Mononuclear cell (primary cell): ENCODE measurements around the gene KLHL21. TPM values are rescaled to one million over a fixed set of nuclear protein-coding genes. Genes with fewer than 3 reads are reported as not detected.
A peak's percentile ranks its signal among the peaks of the same experiment; 100 is the strongest.
"Not testable (repeated sequence)": the region's sequence is repeated elsewhere in the genome, so short reads cannot be mapped to it uniquely, and the experiment has no call there.

ENCODE experiments used
- H3K27me3 ChIP-seq: 2 replicates; pipeline ENCODE4 v1.6.0; 2011; ENCODE audit warnings: low read length, control low read depth; ENCODE audit not compliant: insufficient read depth
- H3K4me1 ChIP-seq: 2 replicates; pipeline ENCODE4 v1.5.1; 2011; ENCODE audit warnings: mild to moderate bottlenecking, low read length, control low read depth; ENCODE audit not compliant: insufficient read depth
- H3K4me3 ChIP-seq: 2 replicates; pipeline ENCODE4 v1.5.1; 2011; ENCODE audit warnings: mild to moderate bottlenecking, low read length, moderate library complexity
- H3K9me3 ChIP-seq: 2 replicates; pipeline ENCODE4 v1.5.1; 2011; ENCODE audit warnings: low read depth, mild to moderate bottlenecking, control low read depth, low read length
- total RNA-seq: library from RNA; depleted of rRNA; stranded (reverse); fragments of >200 nt; gene quantifications from one replicate; pipeline ENCODE4 v1.2.3, GENCODE V29; 2012

KLHL21 gene
- total RNA-seq, 1 donor, result 57.4 TPM

GRCh38 chr1:6614019-6614928, 11.6 kb upstream of the KLHL21 start:
- Histone ChIP-seq H3K9me3 (no peaks in the 10 kb centered on the region), H3K4me3 (peak overlapping the region; percentile 68), H3K27me3 (no peaks in the 10 kb centered on the region), H3K4me1 (peaks cover 15% of the 10 kb centered on the region)

GRCh38 chr1:6613361-6614018, 10.8 kb upstream of the KLHL21 start, which contains the start of gene PHF13:
Gene PHF13, plus strand, starts transcription at chr1:6613731. Its CDS starts 336 bp downstream, at chr1:6614067.
- peak within 1 kb of the TSS; percentile 68 for H3K4me3 ChIP-seq

GRCh38 chr1:6612641-6613360, 10.1 kb upstream of the KLHL21 start:
- Histone ChIP-seq H3K27me3 (no peaks in the 10 kb centered on the region), H3K4me3 (peak overlapping the region; percentile 67), H3K9me3 (no peaks in the 10 kb centered on the region), H3K4me1 (peaks cover 15% of the 10 kb centered on the region)

More at GRCh38 chr1:6613361-6614018, 10.8 kb upstream of the KLHL21 start, which contains the start of gene PHF13:
- peaks cover 15% of the 10 kb centered on the region for H3K4me1 ChIP-seq
- no peaks in the 10 kb centered on the region for H3K9me3 ChIP-seq
- no peaks in the 10 kb centered on the region for H3K27me3 ChIP-seq

GRCh38 chr1:6603915-6604558, 1.4 kb upstream of the KLHL21 start:
- peaks cover 34% of the 10 kb centered on the region for H3K4me1 ChIP-seq
- H3K27me3 ChIP-seq, result no peaks in the 10 kb centered on the region
- H3K4me3 ChIP-seq, result peak overlapping the region; percentile 84
- H3K9me3 ChIP-seq, result no peaks in the 10 kb centered on the region

GRCh38 chr1:6603238-6603914, 707 bp upstream of the KLHL21 start:
- Histone ChIP-seq H3K27me3 (no peaks in the 10 kb centered on the region), H3K9me3 (no peaks in the 10 kb centered on the region), H3K4me1 (peaks cover 40% of the 10 kb centered on the region), H3K4me3 (peak overlapping the region; percentile 84)

GRCh38 chr1:6601923-6602668, 573 bp downstream of the KLHL21 start:
- Histone ChIP-seq H3K4me3 (peak overlapping the region; percentile 84), H3K4me1 (peaks cover 53% of the 10 kb centered on the region), H3K9me3 (no peaks in the 10 kb centered on the region)

GRCh38 chr1:6601049-6601922, 1.4 kb downstream of the KLHL21 start:
- peaks cover 56% of the 10 kb centered on the region for H3K4me1 ChIP-seq
- no peaks in the 10 kb centered on the region for H3K9me3 ChIP-seq
- H3K4me3 ChIP-seq, result peak overlapping the region; percentile 84
- no peaks in the 10 kb centered on the region for H3K27me3 ChIP-seq

More at GRCh38 chr1:6601923-6602668, 573 bp downstream of the KLHL21 start:
- no peaks in the 10 kb centered on the region for H3K27me3 ChIP-seq

- H3K27me3 ChIP-seq, result no peaks in the 10 kb centered on the region
- peaks cover 56% of the 10 kb centered on the region for H3K4me1 ChIP-seq
- H3K9me3 ChIP-seq, result no peaks in the 10 kb centered on the region
- peak overlapping the region; percentile 84 for H3K4me3 ChIP-seq
Measured at GRCh38 chr1:6600410-6601048, 2.1 kb downstream of the KLHL21 start.

- H3K4me1 ChIP-seq, result peaks cover 56% of the 10 kb centered on the region
- H3K9me3 ChIP-seq, H3K27me3 ChIP-seq: not testable (repeated sequence)
- peak overlapping the region; percentile 84 for H3K4me3 ChIP-seq
Measured at GRCh38 chr1:6599991-6600390, 2.7 kb downstream of the KLHL21 start.

- Histone ChIP-seq H3K27me3 (no peaks in the 10 kb centered on the region), H3K4me1 (peaks cover 50% of the 10 kb centered on the region), H3K9me3 (no peaks in the 10 kb centered on the region), H3K4me3 (peak overlapping the region; percentile 84)
Measured at GRCh38 chr1:6599141-6599975, 3.3 kb downstream of the KLHL21 start.

GRCh38 chr1:6597777-6598131, 4.9 kb downstream of the KLHL21 start:
- Histone ChIP-seq H3K27me3 (no peaks in the 10 kb centered on the region), H3K4me3 (no peak overlapping the region), H3K9me3 (no peaks in the 10 kb centered on the region), H3K4me1 (peaks cover 43% of the 10 kb centered on the region)
